Neural crest cell (in vitro differentiated cells): ENCODE measurements around the gene TCERG1L. TPM values are rescaled to one million over a fixed set of nuclear protein-coding genes. Genes with fewer than 3 reads are reported as not detected.
A peak's percentile ranks its signal among the peaks of the same experiment; 100 is the strongest.

Source experiments
- DNase-seq: peaks from one replicate; pipeline ENCODE4 v3.0.0; 2021; ENCODE audit warnings: low read depth, mixed read lengths, low spot score
- H3K27ac Mint-ChIP-seq: one replicate; pipeline ENCODE4 v1.8.0; 2021; ENCODE audit warnings: mild to moderate bottlenecking, mixed read lengths; ENCODE audit not compliant: unreplicated experiment
- H3K27me3 Mint-ChIP-seq: 2 replicates; pipeline ENCODE4 v1.8.0; 2021; ENCODE audit warnings: low read depth, mild to moderate bottlenecking, mixed read lengths
- H3K36me3 Mint-ChIP-seq: 2 replicates; pipeline ENCODE4 v1.8.0; 2021; ENCODE audit warnings: low read depth, mild to moderate bottlenecking, mixed read lengths
- H3K4me1 Mint-ChIP-seq: 2 replicates; pipeline ENCODE4 v1.8.0; 2021; ENCODE audit warnings: mixed read lengths
- H3K4me3 Mint-ChIP-seq: one replicate; pipeline ENCODE4 v1.8.0; 2021; ENCODE audit warnings: mild to moderate bottlenecking, mixed read lengths
- H3K9me3 Mint-ChIP-seq: 2 replicates; pipeline ENCODE4 v1.8.0; 2021; ENCODE audit warnings: mixed read lengths
- total RNA-seq: library from RNA; stranded (reverse); gene quantifications from 2 replicates; pipeline ENCODE4 v1.2.1, GENCODE V29; 2021
- TF ChIP-seq, protein P1 (sequence below): fragments of 200-600 bp; sonication (generic); conservative IDR thresholded peaks from 2 replicates; pipeline ENCODE4 v1.5.0; 2021; ENCODE audit warnings: antibody characterized with exemption, mild to moderate bottlenecking

The TCERG1L gene
- total RNA-seq, 1 donor from 2014 or later: 0.96 TPM

DNA sequence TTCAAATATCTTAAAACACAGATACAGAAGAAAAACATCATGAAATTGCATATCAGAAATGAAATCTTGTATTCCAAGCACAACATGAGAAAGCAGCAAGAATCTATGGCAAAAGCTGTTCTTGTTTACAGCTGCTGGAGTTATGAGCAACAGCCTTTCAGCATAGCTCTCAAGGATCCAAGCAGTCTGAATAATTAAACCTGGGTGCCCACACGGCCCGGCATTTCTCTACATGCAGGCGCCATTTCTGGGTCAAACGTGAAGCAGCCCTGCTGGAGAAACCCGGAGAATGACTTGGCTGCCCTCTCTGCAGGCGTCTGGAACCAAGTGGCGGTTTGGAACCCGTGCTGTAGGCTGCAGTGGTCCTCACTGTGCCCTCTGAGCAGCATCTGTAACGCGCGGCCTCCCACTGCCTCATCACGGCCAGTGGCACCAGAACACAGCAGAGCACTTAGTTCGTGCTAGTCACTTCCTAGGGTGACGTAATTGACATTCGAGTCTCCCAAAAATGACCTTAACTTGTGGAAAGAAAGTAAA is 213.0 kb downstream of the TCERG1L start:
- TF ChIP-seq, protein P1, sequence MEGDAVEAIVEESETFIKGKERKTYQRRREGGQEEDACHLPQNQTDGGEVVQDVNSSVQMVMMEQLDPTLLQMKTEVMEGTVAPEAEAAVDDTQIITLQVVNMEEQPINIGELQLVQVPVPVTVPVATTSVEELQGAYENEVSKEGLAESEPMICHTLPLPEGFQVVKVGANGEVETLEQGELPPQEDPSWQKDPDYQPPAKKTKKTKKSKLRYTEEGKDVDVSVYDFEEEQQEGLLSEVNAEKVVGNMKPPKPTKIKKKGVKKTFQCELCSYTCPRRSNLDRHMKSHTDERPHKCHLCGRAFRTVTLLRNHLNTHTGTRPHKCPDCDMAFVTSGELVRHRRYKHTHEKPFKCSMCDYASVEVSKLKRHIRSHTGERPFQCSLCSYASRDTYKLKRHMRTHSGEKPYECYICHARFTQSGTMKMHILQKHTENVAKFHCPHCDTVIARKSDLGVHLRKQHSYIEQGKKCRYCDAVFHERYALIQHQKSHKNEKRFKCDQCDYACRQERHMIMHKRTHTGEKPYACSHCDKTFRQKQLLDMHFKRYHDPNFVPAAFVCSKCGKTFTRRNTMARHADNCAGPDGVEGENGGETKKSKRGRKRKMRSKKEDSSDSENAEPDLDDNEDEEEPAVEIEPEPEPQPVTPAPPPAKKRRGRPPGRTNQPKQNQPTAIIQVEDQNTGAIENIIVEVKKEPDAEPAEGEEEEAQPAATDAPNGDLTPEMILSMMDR: no peak
- H3K27ac Mint-ChIP-seq: peak overlapping the region; percentile 43
- no peaks in the 10 kb centered on the region for H3K36me3 Mint-ChIP-seq
- no peaks in the 10 kb centered on the region for H3K9me3 Mint-ChIP-seq
- peaks cover 18% of the 10 kb centered on the region for H3K4me1 Mint-ChIP-seq
- H3K27me3 Mint-ChIP-seq: no peaks in the 10 kb centered on the region
- no peak for DNase-seq
- no peak overlapping the region for H3K4me3 Mint-ChIP-seq

DNA sequence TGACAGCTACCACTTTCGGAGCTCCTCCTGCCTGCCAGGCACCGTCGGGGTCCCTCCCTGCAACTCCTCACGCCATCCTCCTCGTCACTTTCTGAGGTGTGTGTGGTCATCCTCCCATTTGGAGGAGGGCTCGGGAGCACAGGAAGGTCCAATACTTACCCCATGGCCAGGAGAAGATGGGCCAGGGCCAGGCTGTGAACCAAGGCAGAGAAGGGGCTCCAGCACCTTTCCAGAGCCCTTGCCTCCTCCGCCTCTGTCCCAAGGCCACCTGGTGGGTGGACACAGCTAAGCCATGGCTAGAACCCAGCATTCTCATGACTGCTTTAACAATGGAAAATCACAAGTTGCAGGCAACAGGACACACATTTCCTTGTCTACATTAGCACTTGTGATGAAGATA is 215.5 kb downstream of the TCERG1L start:
- no peak overlapping the region for H3K27ac Mint-ChIP-seq
- H3K9me3 Mint-ChIP-seq: no peaks in the 10 kb centered on the region
- H3K36me3 Mint-ChIP-seq: no peaks in the 10 kb centered on the region
- H3K4me3 Mint-ChIP-seq: no peak overlapping the region
- no peaks in the 10 kb centered on the region for H3K27me3 Mint-ChIP-seq
- no peak for DNase-seq
- TF ChIP-seq, protein P1: no peak
- H3K4me1 Mint-ChIP-seq: peaks cover 19% of the 10 kb centered on the region

DNA sequence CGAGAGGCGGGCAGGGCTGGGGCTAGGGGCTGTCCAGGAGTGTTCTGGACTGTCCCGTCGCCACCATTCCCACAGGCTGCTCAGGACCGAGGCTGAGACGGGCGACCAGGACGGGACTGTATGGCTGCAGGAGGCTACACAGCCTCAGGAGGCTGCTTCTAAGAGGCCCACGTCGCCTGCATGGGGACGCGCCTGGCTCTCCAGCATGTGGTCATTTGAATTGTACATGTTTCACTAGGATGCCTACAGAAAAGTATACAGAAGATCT is 216.3 kb downstream of the TCERG1L start:
- Mint-ChIP-seq H3K27me3 (no peaks in the 10 kb centered on the region), H3K9me3 (no peaks in the 10 kb centered on the region), H3K4me3 (no peak overlapping the region), H3K27ac (no peak overlapping the region), H3K4me1 (peaks cover 19% of the 10 kb centered on the region), H3K36me3 (no peaks in the 10 kb centered on the region)
- DNase-seq: no peak
- TF ChIP-seq, protein P1: no peak

DNA sequence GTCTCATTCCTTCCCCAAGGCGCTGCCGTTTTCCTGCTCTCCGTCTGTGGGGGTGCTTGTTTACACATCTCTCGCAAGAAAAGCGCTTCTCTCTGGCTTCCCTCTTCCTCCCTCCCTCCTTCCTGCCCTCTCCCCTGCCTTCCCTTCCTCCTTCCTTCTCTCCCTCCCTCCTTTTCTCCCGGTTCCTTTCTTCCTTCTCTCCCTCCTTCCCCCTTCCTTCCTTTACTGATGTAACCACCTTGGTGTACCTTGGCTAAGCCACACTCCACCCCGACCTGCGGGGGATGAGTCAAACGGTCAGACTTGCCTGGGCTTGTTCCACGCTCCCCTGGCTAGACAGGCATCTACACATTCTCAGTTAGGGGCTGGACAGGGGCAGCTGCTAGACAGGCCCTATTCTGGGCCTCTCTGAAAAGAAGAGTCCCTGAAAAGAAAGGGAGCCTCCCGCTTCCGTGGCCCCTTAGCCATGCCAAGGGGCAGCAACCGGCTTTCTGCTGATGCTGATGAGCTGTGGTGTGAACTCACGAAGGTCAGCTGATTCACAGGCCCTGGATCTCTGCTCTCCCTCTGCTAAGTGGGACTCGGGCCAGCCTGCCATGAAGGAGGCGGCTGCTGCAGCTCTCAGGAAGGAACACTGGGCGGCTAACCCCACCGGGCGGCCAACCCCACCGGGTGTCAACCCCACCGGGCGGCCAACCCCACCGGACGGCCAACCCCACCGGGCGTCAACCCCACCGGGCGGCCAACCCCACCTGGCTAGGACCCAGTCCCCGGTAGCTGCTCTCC is 216.8 kb downstream of the TCERG1L start:
- Mint-ChIP-seq H3K27ac (peak overlapping the region; percentile 92), H3K4me3 (no peak overlapping the region), H3K9me3 (no peaks in the 10 kb centered on the region), H3K36me3 (no peaks in the 10 kb centered on the region), H3K27me3 (no peaks in the 10 kb centered on the region), H3K4me1 (peaks cover 19% of the 10 kb centered on the region)
- TF ChIP-seq, protein P1: no peak
- DNase-seq: no peak

DNA sequence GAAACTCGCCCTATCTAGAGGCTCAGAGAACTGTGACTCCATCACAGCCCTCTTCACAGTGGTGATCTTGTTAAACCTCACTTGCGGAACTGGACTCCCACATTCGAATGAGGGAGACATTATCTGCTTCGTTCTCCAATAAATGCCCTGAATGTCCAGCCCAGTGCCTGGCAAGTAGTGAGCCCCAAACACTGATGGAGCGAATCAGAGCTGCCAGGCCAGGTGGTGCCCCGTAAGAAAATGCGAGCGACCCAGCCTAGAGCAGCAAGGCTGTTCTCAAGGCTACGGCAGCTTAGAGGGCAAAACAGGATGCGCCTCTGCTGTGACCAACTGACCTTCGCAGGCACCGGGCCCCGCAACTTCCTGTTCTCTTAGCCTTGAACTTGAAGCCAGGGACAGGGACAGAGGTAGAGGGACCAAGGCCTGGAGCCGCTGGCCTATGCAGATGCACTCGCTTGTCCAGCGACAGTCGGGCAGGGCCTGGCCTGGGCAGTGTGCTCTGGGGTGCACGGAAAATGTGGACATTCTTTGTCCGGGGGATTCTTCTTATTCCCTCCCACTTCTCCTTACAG is 217.6 kb downstream of the TCERG1L start:
- H3K4me3 Mint-ChIP-seq: no peak overlapping the region
- no peaks in the 10 kb centered on the region for H3K9me3 Mint-ChIP-seq
- no peak for DNase-seq
- H3K36me3 Mint-ChIP-seq: no peaks in the 10 kb centered on the region
- H3K4me1 Mint-ChIP-seq: peaks cover 19% of the 10 kb centered on the region
- no peaks in the 10 kb centered on the region for H3K27me3 Mint-ChIP-seq
- TF ChIP-seq, protein P1: no peak
- H3K27ac Mint-ChIP-seq: peak overlapping the region; percentile 50
